A549 (cell line): ENCODE results near the gene AVPI1. TPM values are rescaled to one million over a fixed set of nuclear protein-coding genes. Genes with fewer than 3 reads are reported as not detected.

Source experiments
- ATAC-seq, 2 experiments: fragments of 200-7000 bp in 1 of 2; fragments of >200 bp in 1 of 2; cut with Nextera tagmentation in 1 of 2; cut with Tn5 transposase in 1 of 2; 3 replicates each; pipeline versions ENCODE4 v1.8.0 to v1.9.1; 2018 to 2020; ENCODE audit warnings: mild to moderate bottlenecking in 1 of 2, moderate library complexity in 1 of 2
- CTCF ChIA-PET: fragments of 300-600 bp; sonication (Branson Sonifier 250); formaldehyde crosslinking; extraction: SDS; loops from one replicate; lab custom pipeline; 2021; ENCODE audit warnings: antibody characterized with exemption, inconsistent platforms; lab: Yijun Ruan, JAX
- POLR2A ChIA-PET: fragments of 350-600 bp; formaldehyde crosslinking; extraction: SDS; loops from one replicate; lab custom pipeline; 2021; ENCODE audit warnings: antibody characterized with exemption, inconsistent platforms; lab: Yijun Ruan, JAX
- DNase-seq, 2 experiments: peaks; one replicate each; pipeline versions ENCODE4 v3.0.0 to v3.0.0-alpha.2; 2011 to 2016; ENCODE audit warnings: low read depth in 1 of 2, low spot score in 1 of 2
- FAIRE-seq: peaks from 2 replicates; lab custom pipeline; 2011; peaks lifted over from hg19 to GRCh38; lab: Jason Lieb, UNC
- H3K27ac ChIP-seq, 2 experiments: fragments of >200 bp; sonication (Bioruptor Twin); formaldehyde crosslinking; 3 replicates each; pipeline ENCODE4 v1.5.1; 2016 to 2017
- H3K4me1 ChIP-seq: fragments of >200 bp; sonication (Bioruptor Twin); formaldehyde crosslinking; 3 replicates; pipeline ENCODE4 v1.6.1; 2016
- H3K4me2 ChIP-seq: fragments of >200 bp; sonication (Bioruptor Twin); formaldehyde crosslinking; 3 replicates; pipeline ENCODE4 v1.6.1; 2016
- H3K4me3 ChIP-seq: fragments of >200 bp; sonication (Bioruptor Twin); formaldehyde crosslinking; 3 replicates; pipeline ENCODE4 v1.5.1; 2016
- H3K9me3 ChIP-seq: fragments of >200 bp; sonication (Bioruptor Twin); formaldehyde crosslinking; 3 replicates; pipeline ENCODE4 v1.6.1; 2016
- ATOH8 ChIP-seq: fragments of 250-450 bp; sonication (Bioruptor Pico); IDR thresholded peaks from 2 replicates; pipeline ENCODE4 v1.5.0; 2020; ENCODE audit warnings: low read depth, mild to moderate bottlenecking, moderate library complexity
- CHD2 ChIP-seq: fragments of 150-350 bp; IDR thresholded peaks from 2 replicates; pipeline ENCODE4 v1.6.1; 2014; ENCODE audit warnings: low read length; ENCODE audit not compliant: partially characterized antibody
- CHD4 ChIP-seq: fragments of 200-600 bp; sonication (generic); IDR thresholded peaks from 2 replicates; pipeline ENCODE4 v1.6.1; 2016; ENCODE audit warnings: antibody characterized with exemption, mild to moderate bottlenecking, borderline replicate concordance
- E2F6 ChIP-seq: IDR thresholded peaks from 2 replicates; pipeline ENCODE4 v1.6.1; 2012; ENCODE audit warnings: low read depth, borderline replicate concordance
- GATA3 ChIP-seq: IDR thresholded peaks from 2 replicates; pipeline ENCODE4 v1.6.1; 2012; ENCODE audit warnings: borderline replicate concordance
- HEYL ChIP-seq: fragments of 250-450 bp; sonication (Bioruptor Pico); IDR thresholded peaks from 2 replicates; pipeline ENCODE4 v1.8.0; 2021; ENCODE audit warnings: mild to moderate bottlenecking, moderate library complexity
- JUN ChIP-seq, 2 experiments: fragments of >200 bp; sonication (Bioruptor Twin); formaldehyde crosslinking; IDR thresholded peaks; 2 replicates in 1 of 2; 3 replicates in 1 of 2; pipeline ENCODE4 v1.6.1; 2016 to 2017
- JUNB ChIP-seq: fragments of >200 bp; sonication (Bioruptor Twin); formaldehyde crosslinking; IDR thresholded peaks from 2 replicates; pipeline ENCODE4 v1.6.1; 2016
- MAFK ChIP-seq: fragments of 450-650 bp; IDR thresholded peaks from 2 replicates; pipeline ENCODE4 v1.6.1; 2014; ENCODE audit not compliant: partially characterized antibody
- NPAS2 ChIP-seq: fragments of 250-450 bp; sonication (Bioruptor Pico); IDR thresholded peaks from 2 replicates; pipeline ENCODE4 v1.8.0; 2022; ENCODE audit warnings: mild to moderate bottlenecking, moderate library complexity, borderline replicate concordance
- POLR2A ChIP-seq: IDR thresholded peaks from 2 replicates; pipeline ENCODE4 v1.6.1; 2012; ENCODE audit warnings: mild to moderate bottlenecking, low read length
- REST ChIP-seq: fragments of 200-600 bp; sonication (generic); IDR thresholded peaks from 2 replicates; pipeline ENCODE4 v1.6.1; 2016; ENCODE audit warnings: antibody characterized with exemption, mild to moderate bottlenecking, moderate library complexity
- SMC3 ChIP-seq: fragments of >200 bp; sonication (Bioruptor Twin); formaldehyde crosslinking; IDR thresholded peaks from 3 replicates; pipeline ENCODE4 v1.6.1; 2018; ENCODE audit warnings: inconsistent platforms
- SREBF2 ChIP-seq: fragments of 450-650 bp; IDR thresholded peaks from 2 replicates; pipeline ENCODE4 v1.6.1; 2014; ENCODE audit warnings: mild to moderate bottlenecking, moderate library complexity
- TFCP2L1 ChIP-seq: fragments of 250-450 bp; sonication (Bioruptor Pico); IDR thresholded peaks from 2 replicates; pipeline ENCODE4 v1.5.0; 2021; ENCODE audit warnings: mild to moderate bottlenecking
- USF2 ChIP-seq: fragments of 450-650 bp; IDR thresholded peaks from 2 replicates; pipeline ENCODE4 v1.6.1; 2014; ENCODE audit warnings: antibody characterized with exemption
- ZC3H11A ChIP-seq: fragments of 450-650 bp; IDR thresholded peaks from 2 replicates; pipeline ENCODE4 v1.6.1; 2014; ENCODE audit warnings: antibody characterized with exemption, mild to moderate bottlenecking
- ZSCAN20 ChIP-seq: fragments of 250-450 bp; sonication (Bioruptor Pico); IDR thresholded peaks from 2 replicates; pipeline ENCODE4 v1.8.0; 2022; ENCODE audit warnings: mild to moderate bottlenecking, moderate library complexity
- WGBS: methylation state at CpG from one replicate; pipeline ENCODE4 v1.1.6; 2017; ENCODE audit errors: missing lambda C conversion rate; 5-methylcytosine and 5-hydroxymethylcytosine counted together
- polyA plus RNA-seq, 4 experiments: library from polyadenylated mRNA; depleted of rRNA in 3 of 4; stranded (reverse); fragments of >200 nt; fragmentation: RNase III in 1 of 4; extraction: RNeasy Plus Mini Kit Qiagen cat#74134 plus additional on column Dnase treatment in 1 of 4; gene quantifications; 2 replicates in 3 of 4; 3 replicates in 1 of 4; pipeline ENCODE4 v1.2.3, GENCODE V29; 2011 to 2017
- TF ChIP-seq, protein P1 (sequence below): IDR thresholded peaks from 2 replicates; pipeline ENCODE4 v1.6.1; 2012
- TF ChIP-seq, protein P2 (sequence below): IDR thresholded peaks from 2 replicates; pipeline ENCODE4 v1.6.1; 2012

Gene AVPI1
- polyA plus RNA-seq, 2 of the 4 experiments (the other 2 are of a cell fraction), result 48.7 to 70.3 TPM

GRCh38 chr10:97734021-97734420 is 47.0 kb upstream of the AVPI1 start:
- ChIA-PET CTCF (interaction anchor here (0.7 to 36.9 kb wide), 5 partner anchors 9 to 58 kb away, joined by 3 to 1127 read pairs (median 52); partner anchors contain the start of genes AVPI1 and MARVELD1), POLR2A (interaction anchor here (0.7 to 3.4 kb wide), 2 partner anchors 47 to 116 kb away, joined by 4 to 32 read pairs; partner anchors contain the start of genes AVPI1 and GOLGA7B)
- WGBS, result 84% methylated on average over 6 of the region's 6 CpGs
- H3K4me1 ChIP-seq, result peaks cover 9% of the 10 kb centered on the region; the same call in 2 of the 3 replicates
- no peak for FAIRE-seq
- TF ChIP-seq HEYL (CRISPR knock-in tag) (no peak), GATA3 (no peak), SREBF2 (no peak), ZSCAN20 (CRISPR knock-in tag) (no peak), POLR2A (no peak), MAFK (no peak), ATOH8 (CRISPR knock-in tag) (no peak), JUNB (no peak), E2F6 (no peak), USF2 (no peak)
- TF ChIP-seq, protein P1, sequence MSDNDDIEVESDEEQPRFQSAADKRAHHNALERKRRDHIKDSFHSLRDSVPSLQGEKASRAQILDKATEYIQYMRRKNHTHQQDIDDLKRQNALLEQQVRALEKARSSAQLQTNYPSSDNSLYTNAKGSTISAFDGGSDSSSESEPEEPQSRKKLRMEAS, result no peak
- TF ChIP-seq, protein P2, sequence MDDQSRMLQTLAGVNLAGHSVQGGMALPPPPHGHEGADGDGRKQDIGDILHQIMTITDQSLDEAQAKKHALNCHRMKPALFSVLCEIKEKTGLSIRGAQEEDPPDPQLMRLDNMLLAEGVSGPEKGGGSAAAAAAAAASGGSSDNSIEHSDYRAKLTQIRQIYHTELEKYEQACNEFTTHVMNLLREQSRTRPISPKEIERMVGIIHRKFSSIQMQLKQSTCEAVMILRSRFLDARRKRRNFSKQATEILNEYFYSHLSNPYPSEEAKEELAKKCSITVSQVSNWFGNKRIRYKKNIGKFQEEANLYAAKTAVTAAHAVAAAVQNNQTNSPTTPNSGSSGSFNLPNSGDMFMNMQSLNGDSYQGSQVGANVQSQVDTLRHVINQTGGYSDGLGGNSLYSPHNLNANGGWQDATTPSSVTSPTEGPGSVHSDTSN, result no peak
- H3K27ac ChIP-seq, result no peak overlapping the region
- no peak for DNase-seq
- no peak overlapping the region for H3K4me2 ChIP-seq
- no peak overlapping the region for H3K4me3 ChIP-seq
- no peaks in the 10 kb centered on the region for H3K9me3 ChIP-seq
- no peak for ATAC-seq

GRCh38 chr10:97733256-97733655 is 46.2 kb upstream of the AVPI1 start:
- TF ChIP-seq NPAS2 (CRISPR knock-in tag), result no peak
- POLR2A ChIA-PET, result interaction anchor here (0.7 kb wide), 1 partner anchor 117 kb away, joined by 4 read pairs; the partner anchor contains the start of gene GOLGA7B
- no peak overlapping the region for H3K4me3 ChIP-seq
- CTCF ChIA-PET, result interaction anchor here (0.7 to 36.9 kb wide), 10 partner anchors 8 to 136 kb away, joined by 3 to 1127 read pairs (median 15); partner anchors contain the start of genes AVPI1, MARVELD1 and PI4K2A
- ATAC-seq (no peak), DNase-seq (no peak), FAIRE-seq (no peak)
- no peaks in the 10 kb centered on the region for H3K9me3 ChIP-seq
- whole genome bisulfite sequencing, result 50% methylated on average over 5 of the region's 5 CpGs
- no peak overlapping the region for H3K27ac ChIP-seq
- no peak overlapping the region for H3K4me2 ChIP-seq
- peaks cover 5% of the 10 kb centered on the region; the same call in 2 of the 3 replicates for H3K4me1 ChIP-seq

DNA sequence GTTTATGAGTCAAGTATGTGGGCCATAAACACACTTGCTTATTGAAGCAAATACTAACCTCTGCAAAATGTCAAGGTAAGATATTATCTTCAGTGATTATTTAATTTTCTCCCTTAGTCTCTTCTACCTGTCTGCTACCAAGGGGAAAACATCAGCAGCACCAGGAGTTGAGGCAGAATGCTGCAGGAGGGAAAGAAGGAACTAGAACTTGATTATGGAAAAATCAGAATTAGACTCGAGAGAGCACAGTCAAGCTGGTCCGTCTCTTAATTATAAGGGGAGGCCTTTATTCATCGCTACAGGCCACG is 45.0 kb upstream of the AVPI1 start:
- ATAC-seq, result no peak; a peak in 1 of 6 replicates
- no peak for FAIRE-seq
- H3K9me3 ChIP-seq, result no peaks in the 10 kb centered on the region
- no peak for TF ChIP-seq CHD4
- TF ChIP-seq REST, result no peak
- TF ChIP-seq JUN (IDR thresholded peaks at IDR 0.05), result no peak
- no peak for TF ChIP-seq TFCP2L1 (CRISPR knock-in tag)
- no peak for TF ChIP-seq CHD2
- no peak for TF ChIP-seq POLR2A
- no peak for TF ChIP-seq ZC3H11A
- no peak for TF ChIP-seq SMC3
- H3K27ac ChIP-seq, result no peak overlapping the region
- H3K4me1 ChIP-seq, result peaks cover 2% of the 10 kb centered on the region; the same call in 1 of the 3 replicates
- H3K4me2 ChIP-seq, result no peak overlapping the region
- WGBS, result 53% methylated on average over 4 of the region's 4 CpGs
- POLR2A ChIA-PET, result interaction anchor here (1.4 to 1.5 kb wide), 2 partner anchors 18 to 45 kb away, joined by 3 to 5 read pairs; partner anchors contain the start of genes AVPI1 and MARVELD1
- no peak for DNase-seq
- no peak overlapping the region for H3K4me3 ChIP-seq
- CTCF ChIA-PET, result interaction anchor here (0.7 to 36.9 kb wide), 19 partner anchors 7 to 325 kb away, joined by 3 to 1127 read pairs (median 7); partner anchors contain the start of genes ANKRD2, AVPI1, MARVELD1 and PI4K2A
